Ectodermal cell (in vitro differentiated cells): ENCODE measurements around the gene ZNF716.
"Not testable (repeated sequence)": the region's sequence is repeated elsewhere in the genome, so short reads cannot be mapped to it uniquely, and the experiment has no call there.

Source experiments
- H3K27ac ChIP-seq: 2 replicates; pipeline ENCODE4 v1.7.0; 2013; ENCODE audit warnings: mild to moderate bottlenecking, low read depth, low read length; ENCODE audit not compliant: insufficient read depth, poor library complexity, severe bottlenecking
- H3K27me3 ChIP-seq: 2 replicates; pipeline ENCODE4 v1.7.0; 2013; ENCODE audit warnings: mild to moderate bottlenecking, low read length; ENCODE audit not compliant: insufficient read depth, control insufficient read depth, poor library complexity, severe bottlenecking
- H3K36me3 ChIP-seq: one replicate; pipeline ENCODE4 v1.7.0; 2013; ENCODE audit warnings: low read length; ENCODE audit not compliant: control insufficient read depth, insufficient read depth
- H3K4me1 ChIP-seq: one replicate; pipeline ENCODE4 v1.7.0; 2013; ENCODE audit warnings: low read length; ENCODE audit not compliant: control insufficient read depth, insufficient read depth
- H3K4me3 ChIP-seq: 2 replicates; pipeline ENCODE4 v1.7.0; 2013; ENCODE audit warnings: low read depth, low read length, control low read depth; ENCODE audit not compliant: insufficient read depth
- H3K9me3 ChIP-seq: 2 replicates; pipeline ENCODE4 v1.7.0; 2013; ENCODE audit warnings: mild to moderate bottlenecking, low read length, moderate library complexity; ENCODE audit not compliant: control insufficient read depth
- WGBS, 2 experiments: methylation state at CpG; one replicate each; pipeline ENCODE4 v1.1.7; 2013; ENCODE audit warnings: missing lambda C conversion rate in 2 of 2; 5-methylcytosine and 5-hydroxymethylcytosine counted together

The ZNF716 gene

DNA sequence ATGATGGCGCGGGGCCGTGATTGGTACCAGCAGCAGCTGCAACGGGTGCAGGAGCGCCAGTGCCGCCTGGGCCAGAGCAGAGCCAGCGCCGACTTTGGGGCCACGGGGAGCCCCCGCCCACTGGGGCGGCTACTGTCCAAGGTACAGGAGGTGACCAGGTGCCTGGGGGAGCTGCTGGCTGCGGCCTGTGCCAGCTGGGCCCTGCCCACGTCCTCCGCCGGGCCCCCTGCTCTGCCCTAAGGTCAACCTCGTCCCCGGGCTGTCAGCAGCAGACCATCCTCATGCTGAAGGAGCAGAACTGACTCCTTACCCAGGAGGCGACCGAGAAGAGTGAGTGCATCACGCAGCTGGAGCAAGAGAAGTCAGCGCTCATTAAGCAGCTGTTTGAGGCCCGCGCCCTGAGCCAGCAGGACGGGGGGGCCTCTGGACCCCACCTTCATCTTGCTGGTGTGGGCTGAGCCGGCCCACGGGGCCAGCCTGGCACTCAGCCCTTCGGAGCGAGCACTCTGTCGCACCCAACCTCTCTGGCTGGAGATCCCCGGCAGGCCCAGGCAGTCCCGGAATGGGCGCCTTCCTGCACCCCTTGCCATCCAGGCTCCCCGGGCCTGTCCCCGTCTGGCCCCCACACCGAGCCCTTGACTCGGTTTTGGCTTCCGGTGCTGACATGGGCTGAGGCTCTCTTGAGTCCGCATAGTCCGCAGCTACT lies 24.6 kb upstream of the ZNF716 start:
- H3K27ac ChIP-seq = no peak overlapping the region
- peaks cover 7% of the 10 kb centered on the region for H3K9me3 ChIP-seq
- 90% methylated on average over 39 of the region's 39 CpGs for WGBS, 2 experiments
- no peaks in the 10 kb centered on the region for H3K4me1 ChIP-seq
- H3K36me3 ChIP-seq = no peaks in the 10 kb centered on the region
- H3K27me3 ChIP-seq = no peaks in the 10 kb centered on the region
- no peak overlapping the region for H3K4me3 ChIP-seq

DNA sequence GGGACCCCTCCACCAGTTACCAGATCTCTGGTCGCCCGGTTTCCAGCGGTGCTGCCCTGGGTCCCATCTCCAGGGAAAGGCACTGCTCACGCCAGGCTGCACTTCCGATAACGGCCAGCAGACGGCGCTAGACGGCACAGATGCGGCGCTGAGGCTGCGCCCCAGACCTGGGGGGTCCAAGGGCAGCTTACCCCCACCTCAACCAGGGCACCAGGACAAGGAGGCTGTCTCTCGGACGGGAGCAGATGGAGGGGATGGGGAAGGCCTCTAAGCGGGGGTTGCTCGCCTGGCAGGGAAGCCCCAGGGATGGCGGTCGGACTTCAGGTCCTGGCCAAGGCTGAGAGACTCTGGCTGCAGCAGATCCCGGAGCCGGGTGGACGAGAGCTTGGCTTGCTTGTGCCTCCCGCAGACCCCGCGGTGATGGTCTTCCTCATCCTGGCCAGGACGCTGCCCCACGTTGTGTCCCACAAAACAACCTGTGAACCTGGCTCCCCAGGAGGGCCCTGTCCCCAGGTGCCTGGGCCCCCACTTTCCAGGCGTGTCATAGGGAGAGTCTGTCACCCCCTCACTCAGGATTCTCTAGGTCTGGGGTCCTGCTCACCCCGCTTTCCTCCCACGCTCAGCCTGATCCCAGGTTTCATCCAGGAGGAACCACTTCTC lies 23.9 kb upstream of the ZNF716 start:
- no peaks in the 10 kb centered on the region for H3K27me3 ChIP-seq
- no peak overlapping the region for H3K4me3 ChIP-seq
- no peaks in the 10 kb centered on the region for H3K36me3 ChIP-seq
- no peaks in the 10 kb centered on the region for H3K4me1 ChIP-seq
- H3K27ac ChIP-seq = no peak overlapping the region
- WGBS, 2 experiments = 74 to 75% methylated on average over 29 of the region's 29 CpGs
- peaks cover 7% of the 10 kb centered on the region for H3K9me3 ChIP-seq

DNA sequence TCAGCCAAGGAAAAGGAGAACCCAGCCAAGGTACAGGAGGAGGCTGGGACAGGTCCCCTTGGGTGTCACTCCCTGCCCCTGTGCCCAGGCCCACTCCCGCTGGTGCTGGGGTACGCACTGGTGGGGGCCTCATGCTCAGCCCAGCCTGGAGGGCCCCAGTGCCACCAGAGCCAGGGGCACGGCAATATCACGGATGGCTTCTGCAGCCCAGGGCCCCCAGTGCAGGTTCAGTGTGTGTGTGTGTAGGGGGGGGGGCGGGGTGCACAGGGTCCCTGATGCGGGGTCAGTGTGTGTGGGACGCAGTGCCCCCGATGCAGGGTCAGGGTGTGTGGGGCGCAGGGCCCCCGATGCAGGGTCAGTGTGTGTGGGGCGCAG lies 23.4 kb upstream of the ZNF716 start:
- peaks cover 9% of the 10 kb centered on the region for H3K9me3 ChIP-seq
- no peaks in the 10 kb centered on the region for H3K27me3 ChIP-seq
- H3K36me3 ChIP-seq = no peaks in the 10 kb centered on the region
- H3K4me3 ChIP-seq = no peak overlapping the region
- 83 to 85% methylated on average over 10 of the region's 11 CpGs for WGBS, 2 experiments
- no peak overlapping the region for H3K27ac ChIP-seq
- no peaks in the 10 kb centered on the region for H3K4me1 ChIP-seq

DNA sequence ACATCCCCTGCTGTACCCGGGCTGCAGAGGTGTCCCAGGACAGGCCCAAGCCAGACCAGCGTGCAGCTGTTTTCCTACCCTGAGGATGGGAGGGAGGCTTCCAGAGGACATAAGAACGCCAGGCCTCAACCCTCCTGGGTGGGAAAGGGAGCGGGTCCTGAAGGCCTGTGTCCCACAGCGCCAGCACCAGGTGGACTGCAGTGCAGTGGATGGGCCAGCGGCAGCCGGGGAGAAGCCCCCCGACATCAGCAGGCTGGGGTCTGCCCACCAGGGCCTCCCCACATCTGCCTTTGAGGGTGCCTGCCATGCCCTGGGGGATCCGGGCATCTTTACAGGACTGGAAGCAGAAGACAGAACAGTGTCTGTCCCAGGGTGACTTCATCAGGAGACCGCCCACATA lies 22.8 kb upstream of the ZNF716 start:
- no peak overlapping the region for H3K4me3 ChIP-seq
- H3K27ac ChIP-seq = no peak overlapping the region
- no peaks in the 10 kb centered on the region for H3K36me3 ChIP-seq
- H3K4me1 ChIP-seq = no peaks in the 10 kb centered on the region
- peaks cover 11% of the 10 kb centered on the region for H3K9me3 ChIP-seq
- H3K27me3 ChIP-seq = no peaks in the 10 kb centered on the region
- WGBS, 2 experiments = 79 to 80% methylated on average over 10 of the region's 10 CpGs

DNA sequence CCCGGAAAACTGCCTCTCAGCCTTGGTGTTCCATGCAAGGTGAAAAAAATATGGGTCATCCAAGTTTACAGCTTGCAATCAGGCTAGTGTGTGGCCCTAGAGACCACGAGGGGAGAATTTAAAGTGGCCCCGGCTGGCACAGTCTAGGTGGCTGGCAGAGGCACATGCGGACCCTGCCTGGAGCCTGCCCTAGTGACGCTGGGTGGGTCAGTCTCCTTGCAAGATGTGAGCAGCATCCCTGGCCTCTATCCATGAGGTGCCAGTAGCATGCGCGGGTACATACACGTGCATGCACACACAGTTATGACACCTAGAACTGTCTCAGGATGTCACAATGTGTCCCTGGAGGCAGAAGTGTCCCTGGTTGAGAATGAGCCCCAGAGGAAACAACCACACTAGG lies 22.4 kb upstream of the ZNF716 start:
- Histone ChIP-seq H3K9me3 (peaks cover 11% of the 10 kb centered on the region), H3K36me3 (no peaks in the 10 kb centered on the region), H3K4me1 (no peaks in the 10 kb centered on the region), H3K27me3 (no peaks in the 10 kb centered on the region), H3K27ac (no peak overlapping the region), H3K4me3 (no peak overlapping the region)
- WGBS, 2 experiments = 81 to 83% methylated on average over 8 of the region's 8 CpGs

DNA sequence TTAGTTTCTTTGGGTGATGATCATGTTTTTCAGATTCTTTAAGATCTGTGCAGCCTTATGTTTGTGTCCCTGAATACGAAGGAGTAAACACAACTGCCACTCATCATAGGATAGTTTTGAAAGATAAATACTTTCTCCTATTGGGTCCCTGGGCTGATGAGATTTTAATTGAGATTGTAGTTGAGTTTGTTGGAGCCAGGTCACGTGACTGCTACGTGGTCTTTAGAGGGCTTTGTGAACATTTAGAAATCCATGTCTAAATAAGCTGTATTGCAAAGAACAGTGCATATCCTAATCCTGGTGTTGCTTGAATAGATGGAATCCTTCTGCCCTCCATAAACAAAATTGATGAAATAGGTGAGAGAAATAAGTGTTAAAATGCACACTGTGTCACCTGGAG lies 17.4 kb upstream of the ZNF716 start:
- Histone ChIP-seq H3K4me3 (no peak overlapping the region), H3K4me1 (no peaks in the 10 kb centered on the region), H3K27ac (no peak overlapping the region), H3K27me3 (no peaks in the 10 kb centered on the region), H3K9me3 (peaks cover 7% of the 10 kb centered on the region), H3K36me3 (no peaks in the 10 kb centered on the region)
- WGBS, 2 experiments = 46 to 63% methylated on average over 2 to 3 of the region's 3 CpGs

DNA sequence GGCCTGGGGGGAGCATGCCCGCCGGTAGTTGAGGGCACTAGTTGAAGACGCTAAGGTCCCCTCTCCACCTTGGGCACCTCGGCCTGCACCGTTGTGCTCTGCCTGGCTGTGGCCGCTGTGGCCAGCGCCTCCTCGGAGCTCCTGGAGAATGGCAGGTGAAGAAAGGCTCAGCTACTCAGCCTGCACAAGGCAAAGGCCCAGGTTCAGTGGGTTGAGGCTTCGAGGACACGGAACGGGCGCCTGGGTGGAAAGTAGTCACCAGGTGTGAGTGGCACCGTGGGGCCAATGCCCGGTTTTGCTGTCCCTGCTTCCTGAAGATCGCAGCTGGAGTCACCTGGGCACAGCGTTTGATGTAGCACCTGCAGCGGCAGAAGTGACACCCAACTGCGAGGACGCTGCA lies 12.4 kb upstream of the ZNF716 start:
- H3K36me3 ChIP-seq = no peaks in the 10 kb centered on the region
- no peaks in the 10 kb centered on the region for H3K27me3 ChIP-seq
- no peak overlapping the region for H3K4me3 ChIP-seq
- 89 to 90% methylated on average over 19 of the region's 19 CpGs for WGBS, 2 experiments
- no peaks in the 10 kb centered on the region for H3K4me1 ChIP-seq
- no peak overlapping the region for H3K27ac ChIP-seq
- H3K9me3 ChIP-seq = peaks cover 6% of the 10 kb centered on the region

DNA sequence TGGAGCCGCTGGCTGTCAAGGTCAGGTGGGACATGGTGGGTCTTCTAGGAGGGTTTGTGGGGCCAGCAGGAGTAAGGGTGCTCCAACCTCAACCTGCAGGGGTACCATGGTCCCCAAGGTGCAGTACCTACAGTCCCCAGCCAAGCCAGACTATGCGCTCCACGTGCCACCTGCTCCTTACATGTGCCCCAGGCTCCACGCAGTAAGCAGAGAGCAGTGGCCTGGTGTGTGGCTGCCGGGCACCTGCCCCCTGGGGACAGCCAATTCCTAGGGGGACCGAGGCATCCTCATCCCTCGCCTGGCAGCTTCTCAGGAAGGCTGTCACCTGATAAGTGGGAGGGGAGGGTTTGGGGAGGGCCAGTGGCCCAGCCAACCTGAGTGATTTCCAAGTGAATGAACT lies 11.7 kb upstream of the ZNF716 start:
- Histone ChIP-seq H3K9me3 (peaks cover 6% of the 10 kb centered on the region), H3K27me3 (no peaks in the 10 kb centered on the region), H3K4me3 (no peak overlapping the region), H3K27ac (no peak overlapping the region), H3K4me1 (no peaks in the 10 kb centered on the region), H3K36me3 (no peaks in the 10 kb centered on the region)
- WGBS, 2 experiments = 79 to 83% methylated on average over 7 of the region's 7 CpGs

DNA sequence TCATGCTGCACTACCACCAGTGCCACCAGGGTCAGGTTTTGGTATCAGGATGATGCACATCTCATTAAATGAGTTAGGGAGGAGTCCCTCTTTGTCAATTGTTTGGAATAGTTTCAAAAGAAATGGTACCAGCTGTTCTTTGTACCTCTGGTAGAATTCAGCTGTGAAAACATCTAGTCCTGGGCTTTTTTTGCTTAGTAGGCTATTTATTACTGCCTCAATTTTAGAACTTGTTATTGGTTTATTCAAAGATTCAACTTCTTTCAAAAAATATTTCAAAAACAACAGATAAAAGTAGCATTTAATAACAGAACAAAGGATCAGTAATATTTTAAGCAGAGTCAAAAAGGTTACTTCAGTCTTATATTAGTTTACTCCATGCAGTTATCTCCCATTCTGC lies 6.4 kb upstream of the ZNF716 start:
- H3K4me3 ChIP-seq = no peak overlapping the region
- H3K4me1 ChIP-seq = no peaks in the 10 kb centered on the region
- no peak overlapping the region for H3K27ac ChIP-seq
- no peaks in the 10 kb centered on the region for H3K27me3 ChIP-seq
- H3K9me3 ChIP-seq = peaks cover 9% of the 10 kb centered on the region
- no peaks in the 10 kb centered on the region for H3K36me3 ChIP-seq

DNA sequence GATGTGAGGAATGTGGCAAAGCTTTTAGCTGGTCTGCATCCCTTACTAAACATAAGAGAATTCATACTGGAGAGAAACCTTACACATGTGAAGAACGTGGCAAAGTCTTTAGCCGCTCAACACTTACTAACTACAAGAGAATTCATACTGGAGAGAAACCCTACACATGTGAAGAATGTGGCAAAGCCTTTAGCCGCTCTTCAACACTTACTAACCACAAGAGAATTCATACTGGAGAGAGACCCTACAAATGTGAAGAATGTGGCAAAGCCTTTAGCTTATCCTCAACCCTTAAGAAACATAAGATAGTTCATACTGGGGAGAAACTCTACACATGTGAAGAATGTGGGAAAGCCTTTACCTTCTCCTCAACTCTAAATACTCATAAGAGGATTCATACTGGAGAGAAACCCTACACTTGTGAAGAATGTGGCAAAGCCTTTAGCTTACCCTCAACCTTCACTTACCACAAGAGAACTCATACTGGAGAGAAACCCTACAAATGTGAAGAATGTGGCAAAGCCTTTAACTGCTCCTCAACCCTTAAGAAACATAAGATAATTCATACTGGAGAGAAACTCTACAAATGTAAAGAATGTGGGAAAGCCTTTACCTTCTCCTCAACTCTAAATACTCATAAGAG lies 19.3 kb downstream of the ZNF716 start:
- H3K27ac ChIP-seq, H3K27me3 ChIP-seq, H3K36me3 ChIP-seq, H3K4me1 ChIP-seq, H3K4me3 ChIP-seq: not testable (repeated sequence)
- WGBS, 2 experiments = 77 to 81% methylated on average over 3 of the region's 3 CpGs
- peaks cover 13% of the 10 kb centered on the region for H3K9me3 ChIP-seq
